Astrocyte (in vitro differentiated cells and primary cell): Measurements from ENCODE around the gene ZBTB7C. TPM values are rescaled to one million over a fixed set of nuclear protein-coding genes. Genes with fewer than 3 reads are reported as not detected.

Experiments
- DNase-seq: peaks from one replicate; pipeline ENCODE4 v3.0.0-alpha.2; 2010; ENCODE audit warnings: low read depth
- FAIRE-seq: peaks from 2 replicates; lab custom pipeline; 2011; peaks lifted over from hg19 to GRCh38; lab: Jason Lieb, UNC
- H2AFZ ChIP-seq: 2 replicates; pipeline ENCODE4 v1.6.0; 2012; ENCODE audit warnings: low read depth, low read length, inconsistent platforms
- H3K27ac ChIP-seq: 2 replicates; pipeline ENCODE4 v1.5.1; 2011; ENCODE audit warnings: low read depth, low read length, inconsistent platforms
- H3K27me3 ChIP-seq: 2 replicates; pipeline ENCODE4 v1.6.0; 2011; ENCODE audit warnings: low read length, inconsistent platforms; ENCODE audit not compliant: insufficient read depth
- H3K36me3 ChIP-seq: 2 replicates; pipeline ENCODE4 v1.5.1; 2011; ENCODE audit warnings: low read length, inconsistent platforms; ENCODE audit not compliant: insufficient read depth
- H3K4me1 ChIP-seq: 2 replicates; pipeline ENCODE4 v1.5.1; 2011; ENCODE audit warnings: low read length, inconsistent platforms; ENCODE audit not compliant: insufficient read depth
- H3K4me2 ChIP-seq: 2 replicates; pipeline ENCODE4 v1.6.0; 2012; ENCODE audit warnings: low read length, inconsistent platforms
- H3K4me3 ChIP-seq: 2 replicates; pipeline ENCODE4 v1.5.1; 2011; ENCODE audit warnings: low read depth, mild to moderate bottlenecking, low read length, inconsistent platforms; ENCODE audit not compliant: insufficient read depth
- H3K79me2 ChIP-seq: 2 replicates; pipeline ENCODE4 v1.6.0; 2012; ENCODE audit warnings: mild to moderate bottlenecking, low read length, inconsistent platforms; ENCODE audit not compliant: insufficient read depth
- H3K9ac ChIP-seq: 2 replicates; pipeline ENCODE4 v1.6.0; 2012; ENCODE audit warnings: mild to moderate bottlenecking, low read length, inconsistent platforms
- H3K9me3 ChIP-seq: 2 replicates; pipeline ENCODE4 v1.5.1; 2012; ENCODE audit warnings: low read depth, mild to moderate bottlenecking, low read length, inconsistent platforms; ENCODE audit not compliant: insufficient read depth
- H4K20me1 ChIP-seq: 2 replicates; pipeline ENCODE4 v1.6.0; 2012; ENCODE audit warnings: low read length, inconsistent platforms; ENCODE audit not compliant: insufficient read depth
- H3K27ac Mint-ChIP-seq: one replicate; pipeline ENCODE4 v1.8.0; 2021; ENCODE audit warnings: mild to moderate bottlenecking, mixed read lengths; ENCODE audit not compliant: unreplicated experiment
- H3K27me3 Mint-ChIP-seq: one replicate; pipeline ENCODE4 v1.8.0; 2021; ENCODE audit warnings: low read depth, mixed read lengths; ENCODE audit not compliant: unreplicated experiment
- H3K36me3 Mint-ChIP-seq: one replicate; pipeline ENCODE4 v1.8.0; 2021; ENCODE audit warnings: low read depth, mixed read lengths; ENCODE audit not compliant: unreplicated experiment
- H3K4me1 Mint-ChIP-seq: one replicate; pipeline ENCODE4 v1.8.0; 2021; ENCODE audit warnings: low read depth, mixed read lengths; ENCODE audit not compliant: unreplicated experiment
- H3K4me3 Mint-ChIP-seq: one replicate; pipeline ENCODE4 v1.8.0; 2021; ENCODE audit warnings: mild to moderate bottlenecking, moderate library complexity, mixed read lengths; ENCODE audit not compliant: unreplicated experiment
- H3K9me3 Mint-ChIP-seq: one replicate; pipeline ENCODE4 v1.8.0; 2021; ENCODE audit warnings: mild to moderate bottlenecking, mixed read lengths; ENCODE audit not compliant: unreplicated experiment
- CTCF ChIP-seq: IDR thresholded peaks from 2 replicates; pipeline ENCODE4 v1.5.1; 2011; ENCODE audit warnings: low read depth, mild to moderate bottlenecking, inconsistent platforms, low read length, moderate library complexity; ENCODE audit not compliant: insufficient read depth
- EZH2 ChIP-seq: IDR thresholded peaks from 2 replicates; pipeline ENCODE4 v1.6.1; 2012; ENCODE audit warnings: mild to moderate bottlenecking, low read length, inconsistent platforms; ENCODE audit not compliant: insufficient read depth
- total RNA-seq: library from RNA; stranded (reverse); gene quantifications from 2 replicates; pipeline ENCODE4 v1.2.1, GENCODE V29; 2021

Gene ZBTB7C
- total RNA-seq, 1 donor from 2014 or later = 1.0 TPM

- Mint-ChIP-seq H3K4me1 (peaks cover 10% of the 10 kb centered on the region), H3K4me3 (no peak overlapping the region), H3K27me3 (peaks cover 73% of the 10 kb centered on the region), H3K36me3 (no peaks in the 10 kb centered on the region), H3K27ac (no peak overlapping the region), H3K9me3 (no peaks in the 10 kb centered on the region)
- TF ChIP-seq EZH2 = no peak
- no peak for TF ChIP-seq CTCF
- no peaks in the 10 kb centered on the region for H4K20me1 ChIP-seq
- FAIRE-seq = no peak
- no peak overlapping the region for H3K4me2 ChIP-seq
- H3K9ac ChIP-seq = no peak overlapping the region
- no peaks in the 10 kb centered on the region for H3K79me2 ChIP-seq
- no peak for DNase-seq
- H3K4me1 ChIP-seq = peaks cover 3% of the 10 kb centered on the region
- no peaks in the 10 kb centered on the region for H3K36me3 ChIP-seq
- H3K9me3 ChIP-seq = no peaks in the 10 kb centered on the region
- no peak overlapping the region for H3K4me3 ChIP-seq
- H3K27me3 ChIP-seq = peaks cover 47% of the 10 kb centered on the region
- no peak overlapping the region for H2AFZ ChIP-seq
- no peak overlapping the region for H3K27ac ChIP-seq
These were observed 269.5 kb downstream of the ZBTB7C start for GRCh38 chr18:48139431-48140347.

- Mint-ChIP-seq H3K4me3 (no peak overlapping the region), H3K4me1 (peaks cover 10% of the 10 kb centered on the region), H3K9me3 (no peaks in the 10 kb centered on the region), H3K27ac (no peak overlapping the region), H3K36me3 (no peaks in the 10 kb centered on the region), H3K27me3 (peaks cover 77% of the 10 kb centered on the region)
- Histone ChIP-seq H3K4me3 (no peak overlapping the region), H3K4me1 (peaks cover 3% of the 10 kb centered on the region), H3K36me3 (no peaks in the 10 kb centered on the region), H2AFZ (no peak overlapping the region), H3K27me3 (peaks cover 53% of the 10 kb centered on the region), H3K4me2 (no peak overlapping the region), H3K9me3 (no peaks in the 10 kb centered on the region), H3K9ac (no peak overlapping the region), H3K79me2 (no peaks in the 10 kb centered on the region), H4K20me1 (no peaks in the 10 kb centered on the region), H3K27ac (no peak overlapping the region)
- DNase-seq = no peak
- FAIRE-seq = no peak
- no peak for TF ChIP-seq EZH2
- no peak for TF ChIP-seq CTCF
These were observed 270.3 kb downstream of the ZBTB7C start for GRCh38 chr18:48138660-48139430.
